Endothelial cell of umbilical vein (primary cell): ENCODE results near the gene OGDH. TPM values are rescaled to one million over a fixed set of nuclear protein-coding genes. Genes with fewer than 3 reads are reported as not detected.

Experiments
- BruUV-seq: library from RNA; stranded (reverse); fragments of 400-500 nt; replicated peaks from 2 replicates; lab custom pipeline; 2021; lab: Mats Ljungman, UMichigan
- CTCF ChIA-PET: fragments of 300-600, 350-600 bp; sonication (Branson Sonifier 250); formaldehyde crosslinking; loops from one replicate; lab custom pipeline; 2021; ENCODE audit warnings: antibody characterized with exemption, inconsistent platforms; lab: Charles Lee
- POLR2A ChIA-PET: fragments of 300-600, 350-600 bp; sonication (Branson Sonifier 250); formaldehyde crosslinking; loops from one replicate; lab custom pipeline; 2021; ENCODE audit warnings: antibody characterized with exemption, inconsistent platforms; lab: Charles Lee
- DNase-seq: peaks from one replicate; pipeline ENCODE4 v3.0.0-alpha.2; 2011; ENCODE audit warnings: low read depth, low spot score
- FAIRE-seq: peaks from 2 replicates; lab custom pipeline; 2011; peaks lifted over from hg19 to GRCh38; lab: Jason Lieb, UNC
- H2AFZ ChIP-seq: 2 replicates; pipeline ENCODE4 v1.6.0; 2012; ENCODE audit warnings: low read depth, low read length, control low read depth, inconsistent platforms
- H3K27ac ChIP-seq: 2 replicates; pipeline ENCODE4 v1.5.1; 2011; ENCODE audit warnings: low read depth, mild to moderate bottlenecking, control low read depth, low read length, moderate library complexity; ENCODE audit not compliant: insufficient read depth
- H3K27me3 ChIP-seq, 2 experiments: 2 replicates each; pipeline versions ENCODE4 v1.6.0 to v1.6.1; 2011; ENCODE audit warnings: low read length in 2 of 2, mixed read lengths in 1 of 2; ENCODE audit not compliant: control insufficient read depth in 2 of 2, insufficient read depth in 2 of 2
- H3K36me3 ChIP-seq, 2 experiments: 2 replicates in 1 of 2; 3 replicates in 1 of 2; pipeline ENCODE4 v1.5.1; 2011; ENCODE audit warnings: low read length in 2 of 2, mild to moderate bottlenecking in 1 of 2, moderate library complexity in 1 of 2; ENCODE audit not compliant: control insufficient read depth in 2 of 2, insufficient read depth in 2 of 2; ENCODE audit errors: extremely low read depth in 1 of 2
- H3K4me1 ChIP-seq: 3 replicates; pipeline ENCODE4 v1.5.1; 2011; ENCODE audit warnings: mild to moderate bottlenecking, low read length; ENCODE audit not compliant: control insufficient read depth, insufficient read depth; ENCODE audit errors: extremely low read depth
- H3K4me2 ChIP-seq: 2 replicates; pipeline ENCODE4 v1.6.1; 2011; ENCODE audit warnings: low read length, control low read depth, mixed read lengths; ENCODE audit not compliant: insufficient read depth
- H3K4me3 ChIP-seq, 3 experiments: fragments of 200-600 bp in 1 of 3; sonication (generic), shearing (Covaris generic) in 1 of 3; replicated peaks in 1 of 3; 2 replicates each; pipeline ENCODE4 v1.5.1; 2011 to 2016; ENCODE audit warnings: control low read depth in 3 of 3, low read length in 3 of 3, mild to moderate bottlenecking in 2 of 3, inconsistent platforms in 1 of 3, low read depth in 1 of 3, moderate library complexity in 1 of 3; ENCODE audit not compliant: insufficient read depth in 1 of 3
- H3K79me2 ChIP-seq: 2 replicates; pipeline ENCODE4 v1.6.0; 2012; ENCODE audit warnings: low read length, inconsistent platforms; ENCODE audit not compliant: control insufficient read depth, insufficient read depth
- H3K9ac ChIP-seq: replicated peaks from 2 replicates; pipeline ENCODE3; 2011; ENCODE audit warnings: low read length, control low read depth; ENCODE audit not compliant: insufficient read depth; ENCODE audit errors: extremely low read depth
- H3K9me1 ChIP-seq: replicated peaks from 3 replicates; pipeline ENCODE4 v1.6.0; 2011; ENCODE audit warnings: mild to moderate bottlenecking, low read length; ENCODE audit not compliant: control insufficient read depth, insufficient read depth; ENCODE audit errors: extremely low read depth
- H3K9me3 ChIP-seq: replicated peaks from 2 replicates; pipeline ENCODE4 v1.5.1; 2012; ENCODE audit warnings: low read length, inconsistent platforms; ENCODE audit not compliant: control insufficient read depth, insufficient read depth
- H4K20me1 ChIP-seq: replicated peaks from 2 replicates; pipeline ENCODE3; 2011; ENCODE audit warnings: mild to moderate bottlenecking, low read length; ENCODE audit not compliant: control insufficient read depth, insufficient read depth; ENCODE audit errors: extremely low read depth
- CTCF ChIP-seq, 2 donors: IDR thresholded peaks; 1 replicate in 1 of 2; 2 replicates in 1 of 2; pipeline ENCODE4 v1.5.1; 2011; ENCODE audit warnings: low read length in 2 of 2, mild to moderate bottlenecking in 2 of 2, moderate library complexity in 2 of 2, control low read depth in 1 of 2, inconsistent platforms in 1 of 2, low read depth in 1 of 2; ENCODE audit not compliant: insufficient read depth in 1 of 2; ENCODE audit errors: extremely low read depth in 1 of 2
- FOS ChIP-seq: IDR thresholded peaks from 2 replicates; pipeline ENCODE4 v1.6.1; 2011; ENCODE audit warnings: mild to moderate bottlenecking, low read length, moderate library complexity, borderline replicate concordance; ENCODE audit not compliant: insufficient read depth
- GATA2 ChIP-seq: IDR thresholded peaks from 2 replicates; pipeline ENCODE4 v1.7.0; 2011; ENCODE audit warnings: low read depth, mild to moderate bottlenecking, moderate library complexity, mixed read lengths, low read length; ENCODE audit not compliant: insufficient read length, insufficient read depth
- JUN ChIP-seq: IDR thresholded peaks from 2 replicates; pipeline ENCODE4 v1.6.1; 2011; ENCODE audit warnings: borderline replicate concordance, low read depth; ENCODE audit not compliant: insufficient read length, insufficient read depth
- MYC ChIP-seq: IDR thresholded peaks from one replicate; pipeline ENCODE4 v1.6.1; 2011; ENCODE audit warnings: mild to moderate bottlenecking, low read depth, low read length
- POLR2A ChIP-seq: IDR thresholded peaks from 2 replicates; pipeline ENCODE4 v1.6.1; 2012; ENCODE audit warnings: low read depth, mild to moderate bottlenecking, control low read depth, low read length
- dilution Hi-C: fragments of 300-500 bp; cut with MboI; formaldehyde crosslinking; loops from one replicate; pipeline ENCODE4 v1.15.0; 2019; ENCODE audit warnings: low sequenced_read_pairs; ENCODE audit not compliant: extremely low pct_ligation_motif_present
- intact Hi-C: fragments of 100-400 bp; cut with micrococcal nuclease; formaldehyde crosslinking; loops from one replicate; pipeline ENCODE4 v1.10.0; 2022
- polyA plus RNA-seq, 4 experiments: library from polyadenylated mRNA; depleted of rRNA in 3 of 4; stranded (reverse) in 3 of 4; unstranded in 1 of 4; fragments of >200 nt; gene quantifications; 2 replicates each; pipeline versions ENCODE4 v1.2.1 to v1.2.3, GENCODE V29; 2011 to 2012; ENCODE audit warnings: missing spikeins in 1 of 4
- total RNA-seq: library from RNA; stranded (reverse); gene quantifications from 2 replicates; pipeline ENCODE4 v1.2.3, GENCODE V29; 2021
- TF ChIP-seq, protein P1 (sequence below): IDR thresholded peaks from 2 replicates; pipeline ENCODE4 v1.6.1; 2011; ENCODE audit not compliant: insufficient read depth, insufficient read length

The OGDH gene
- total and polyA plus RNA-seq, 2 donors (not counting 3 experiments of a cell fraction or from before 2014, with no cell fraction given) = 88.9 to 92.9 TPM

DNA sequence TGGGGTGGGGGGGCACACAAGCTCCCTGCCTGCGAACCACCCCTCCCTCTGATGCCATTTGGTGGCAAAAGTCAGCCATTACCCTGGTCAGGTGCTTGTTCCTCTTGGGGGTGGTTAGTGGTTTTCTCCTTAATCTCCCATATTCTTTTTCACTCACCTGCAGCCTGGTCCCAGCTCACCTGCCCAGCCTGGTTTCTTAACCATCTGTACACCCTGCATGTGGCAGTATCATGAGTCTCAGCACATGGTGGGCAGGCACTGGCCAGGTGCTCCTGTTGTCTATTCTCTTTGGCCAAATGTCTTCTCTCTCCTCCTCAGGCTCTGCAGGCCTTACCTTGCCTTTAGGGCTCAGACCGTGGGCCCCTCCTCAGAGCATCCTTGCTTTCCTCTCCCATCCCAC is 30.5 kb downstream of the OGDH start:
- POLR2A ChIA-PET = no interaction called here
- Histone ChIP-seq H3K36me3 (no peaks in the 10 kb centered on the region), H2AFZ (no peak overlapping the region), H4K20me1 (no peaks in the 10 kb centered on the region), H3K9ac (no peak overlapping the region), H3K79me2 (peaks cover 11% of the 10 kb centered on the region), H3K27ac (no peak overlapping the region), H3K27me3 (no peaks in the 10 kb centered on the region), H3K9me1 (no peaks in the 10 kb centered on the region), H3K9me3 (no peaks in the 10 kb centered on the region), H3K4me2 (no peak overlapping the region), H3K4me3 (no peak overlapping the region), H3K4me1 (peaks cover 56% of the 10 kb centered on the region)
- intact Hi-C loops = no loop called here
- no TSS peak for BruUV-seq
- FAIRE-seq = no peak
- CTCF ChIA-PET = no interaction called here
- DNase-seq = no peak
- dilution Hi-C loops = no loop called here
- TF ChIP-seq, protein P1, sequence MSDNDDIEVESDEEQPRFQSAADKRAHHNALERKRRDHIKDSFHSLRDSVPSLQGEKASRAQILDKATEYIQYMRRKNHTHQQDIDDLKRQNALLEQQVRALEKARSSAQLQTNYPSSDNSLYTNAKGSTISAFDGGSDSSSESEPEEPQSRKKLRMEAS = no peak
- TF ChIP-seq POLR2A (no peak), JUN (no peak), CTCF (IDR thresholded peaks at IDR 0.05; ENCODE audit: extremely low read depth in 1 of 2, insufficient read depth in 1 of 2, low read depth in 1 of 2, low read length in 2 of 2) (no peak), FOS (no peak), GATA2 (no peak), MYC (no peak)
